PC-9 (cell line): ENCODE measurements around the gene SERTAD4.

Experiments used
- EZH2 ChIP-seq: fragments of 200-600 bp; sonication (generic); IDR thresholded peaks from 2 replicates; pipeline ENCODE4 v1.8.0; 2017; ENCODE audit warnings: antibody characterized with exemption, low read depth
- TF ChIP-seq, protein P1 (sequence below): fragments of 200-600 bp; sonication (generic); conservative IDR thresholded peaks from 2 replicates; pipeline ENCODE4 v1.6.1; 2017; ENCODE audit warnings: mixed run types, antibody characterized with exemption, mild to moderate bottlenecking, moderate library complexity

DNA sequence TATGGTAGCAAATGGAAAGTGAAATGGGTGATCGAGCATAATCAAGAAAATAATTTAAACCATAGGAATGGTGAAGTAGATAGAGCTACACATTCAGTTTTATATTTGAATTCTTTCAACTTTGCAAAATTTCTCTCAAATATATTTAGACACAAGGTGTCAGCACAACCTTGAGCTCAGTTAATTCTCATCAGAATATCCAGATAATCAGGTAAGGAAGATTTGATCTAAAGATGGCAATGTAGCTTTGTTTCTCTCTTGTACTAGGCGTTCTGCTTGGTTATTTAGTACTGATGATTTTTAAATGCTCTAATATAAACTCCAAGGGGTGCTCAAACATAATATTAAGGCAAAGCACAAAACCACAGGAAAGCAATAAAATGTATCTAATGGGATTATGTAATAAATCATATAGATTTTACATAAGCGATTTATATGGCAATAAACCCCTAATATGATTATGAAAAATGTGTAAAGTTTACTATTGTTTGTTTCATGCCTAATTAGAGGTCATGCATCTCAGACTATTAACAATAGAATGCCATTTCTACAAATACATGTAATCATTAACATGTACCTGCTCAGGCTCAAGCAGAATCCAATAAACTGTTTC lies 32.4 kb upstream of the SERTAD4 start:
- TF ChIP-seq, protein P1, sequence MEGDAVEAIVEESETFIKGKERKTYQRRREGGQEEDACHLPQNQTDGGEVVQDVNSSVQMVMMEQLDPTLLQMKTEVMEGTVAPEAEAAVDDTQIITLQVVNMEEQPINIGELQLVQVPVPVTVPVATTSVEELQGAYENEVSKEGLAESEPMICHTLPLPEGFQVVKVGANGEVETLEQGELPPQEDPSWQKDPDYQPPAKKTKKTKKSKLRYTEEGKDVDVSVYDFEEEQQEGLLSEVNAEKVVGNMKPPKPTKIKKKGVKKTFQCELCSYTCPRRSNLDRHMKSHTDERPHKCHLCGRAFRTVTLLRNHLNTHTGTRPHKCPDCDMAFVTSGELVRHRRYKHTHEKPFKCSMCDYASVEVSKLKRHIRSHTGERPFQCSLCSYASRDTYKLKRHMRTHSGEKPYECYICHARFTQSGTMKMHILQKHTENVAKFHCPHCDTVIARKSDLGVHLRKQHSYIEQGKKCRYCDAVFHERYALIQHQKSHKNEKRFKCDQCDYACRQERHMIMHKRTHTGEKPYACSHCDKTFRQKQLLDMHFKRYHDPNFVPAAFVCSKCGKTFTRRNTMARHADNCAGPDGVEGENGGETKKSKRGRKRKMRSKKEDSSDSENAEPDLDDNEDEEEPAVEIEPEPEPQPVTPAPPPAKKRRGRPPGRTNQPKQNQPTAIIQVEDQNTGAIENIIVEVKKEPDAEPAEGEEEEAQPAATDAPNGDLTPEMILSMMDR, result 0 out of 2 replicates have a peak, but pooled peaks have one; percentile 21
- no peak for TF ChIP-seq EZH2
